DND-41 (cell line): Measurements from ENCODE around the gene APOLD1.

Source experiments
- CTCF ChIP-seq: IDR thresholded peaks from 2 replicates; pipeline ENCODE4 v1.5.1; 2012; ENCODE audit warnings: borderline replicate concordance, low read length, moderate library complexity, mild to moderate bottlenecking; ENCODE audit not compliant: poor library complexity, severe bottlenecking; ENCODE audit errors: extremely low read depth
- EZH2 ChIP-seq: IDR thresholded peaks from 3 replicates; pipeline ENCODE4 v1.6.1; 2012; ENCODE audit warnings: borderline replicate concordance, low read depth, mild to moderate bottlenecking, moderate library complexity, low read length, inconsistent platforms; ENCODE audit not compliant: severe bottlenecking

- no peak for TF ChIP-seq EZH2
- TF ChIP-seq CTCF: no peak
Observed at GRCh38 chr12:12749433-12749832, 36.0 kb upstream of the APOLD1 start.
